ENCODE data around the gene MYLK2.

GRCh38 chr20:31827059-31827458 lies 7.9 kb downstream of the MYLK2 start:
- TF ChIP-seq CTCF (IDR thresholded peaks at IDR 0.05) (no peak), POLR2A (IDR thresholded peaks at IDR 0.05) (no peak)

All from lower leg skin (tissue), 3 donors.